Stimulated activated CD4-positive, alpha-beta T cell treated with anti-CD3 and anti-CD28 coated beads, Interleukin-2, amount 100 ng/mL, for 4 hours (primary cell): ENCODE measurements around the gene C4BPA.

Source experiments
- DNase-seq: peaks from one replicate; pipeline ENCODE4 v3.0.0-alpha.2; 2020; ENCODE audit warnings: low read depth

The C4BPA gene

GRCh38 chr1:207124389-207124788, 20.4 kb downstream of the C4BPA start:
- DNase-seq = no peak

- DNase-seq = no peak
These were observed 24.4 kb downstream of the C4BPA start for GRCh38 chr1:207128336-207128921.

GRCh38 chr1:207129053-207129452, 25.0 kb downstream of the C4BPA start:
- no peak for DNase-seq

GRCh38 chr1:207130252-207131036, 26.4 kb downstream of the C4BPA start:
- DNase-seq = no peak

- no peak for DNase-seq
These were observed 27.1 kb downstream of the C4BPA start for GRCh38 chr1:207131163-207131562.

GRCh38 chr1:207134581-207134980, 30.5 kb downstream of the C4BPA start:
- no peak for DNase-seq

GRCh38 chr1:207139616-207140015, 35.6 kb downstream of the C4BPA start:
- no peak for DNase-seq

- no peak for DNase-seq
These were observed 36.5 kb downstream of the C4BPA start for GRCh38 chr1:207140536-207140935.

GRCh38 chr1:207145401-207146058, 41.5 kb downstream of the C4BPA start:
- DNase-seq = no peak

GRCh38 chr1:207151920-207152319, 47.9 kb downstream of the C4BPA start:
- no peak for DNase-seq

GRCh38 chr1:207152792-207153468, 48.9 kb downstream of the C4BPA start:
- no peak for DNase-seq

- no peak for DNase-seq
These were observed 51.0 kb downstream of the C4BPA start for GRCh38 chr1:207155028-207155427.

GRCh38 chr1:207156095-207156494, 52.1 kb downstream of the C4BPA start:
- no peak for DNase-seq

GRCh38 chr1:207156826-207157225, 52.8 kb downstream of the C4BPA start:
- no peak for DNase-seq

GRCh38 chr1:207164086-207164485, 60.1 kb downstream of the C4BPA start:
- no peak for DNase-seq

GRCh38 chr1:207172321-207172720, 68.3 kb downstream of the C4BPA start:
- no peak for DNase-seq

GRCh38 chr1:207172885-207173284, 68.9 kb downstream of the C4BPA start:
- no peak for DNase-seq

- no peak for DNase-seq
These were observed 69.4 kb downstream of the C4BPA start for GRCh38 chr1:207173396-207173795.

- no peak for DNase-seq
These were observed 70.9 kb downstream of the C4BPA start for GRCh38 chr1:207174913-207175312.

- DNase-seq = no peak
These were observed 75.0 kb downstream of the C4BPA start for GRCh38 chr1:207179036-207179435.

- DNase-seq = no peak
These were observed 77.8 kb downstream of the C4BPA start for GRCh38 chr1:207181847-207182246.

GRCh38 chr1:207186503-207186902, 82.5 kb downstream of the C4BPA start:
- DNase-seq = no peak

- no peak for DNase-seq
These were observed 84.9 kb downstream of the C4BPA start for GRCh38 chr1:207188901-207189300.
